ENCODE results near the gene ALDH4A1.
"Not testable (repeated sequence)": the region's sequence is repeated elsewhere in the genome, so short reads cannot be mapped to it uniquely, and the experiment has no call there.

ALDH4A1 gene

GRCh38 chr1:18898567-18898966 lies 3.8 kb downstream of the ALDH4A1 start:
- FAIRE-seq, result no peak

GRCh38 chr1:18895317-18895716 lies 7.0 kb downstream of the ALDH4A1 start:
- FAIRE-seq, result no peak

GRCh38 chr1:18893120-18893519 lies 9.2 kb downstream of the ALDH4A1 start:
- no peak for FAIRE-seq

GRCh38 chr1:18891858-18892257 lies 10.5 kb downstream of the ALDH4A1 start:
- FAIRE-seq, result not testable (repeated sequence)

- FAIRE-seq, result no peak
Measured at GRCh38 chr1:18891426-18891780, 11.0 kb downstream of the ALDH4A1 start.

- no peak for FAIRE-seq
Measured at GRCh38 chr1:18890706-18891425, 11.5 kb downstream of the ALDH4A1 start.

GRCh38 chr1:18886003-18886335 lies 16.4 kb downstream of the ALDH4A1 start:
- FAIRE-seq, result no peak

GRCh38 chr1:18885311-18886002 lies 16.9 kb downstream of the ALDH4A1 start:
- FAIRE-seq, result no peak

GRCh38 chr1:18884727-18885126 lies 17.6 kb downstream of the ALDH4A1 start:
- no peak for FAIRE-seq

- FAIRE-seq, result no peak
Measured at GRCh38 chr1:18884419-18884717, 18.0 kb downstream of the ALDH4A1 start.

GRCh38 chr1:18883636-18884418 lies 18.5 kb downstream of the ALDH4A1 start:
- FAIRE-seq, result no peak

GRCh38 chr1:18883079-18883478 lies 19.3 kb downstream of the ALDH4A1 start:
- FAIRE-seq, result no peak

GRCh38 chr1:18882486-18882885 lies 19.9 kb downstream of the ALDH4A1 start:
- FAIRE-seq, result no peak

GRCh38 chr1:18881642-18882431 lies 20.5 kb downstream of the ALDH4A1 start:
- FAIRE-seq, result no peak

- no peak for FAIRE-seq
Measured at GRCh38 chr1:18881164-18881563, 21.2 kb downstream of the ALDH4A1 start.

- FAIRE-seq, result no peak
Measured at GRCh38 chr1:18880585-18880984, 21.8 kb downstream of the ALDH4A1 start.

- FAIRE-seq, result no peak
Measured at GRCh38 chr1:18879791-18880309, 22.5 kb downstream of the ALDH4A1 start.

GRCh38 chr1:18879215-18879790 lies 23.1 kb downstream of the ALDH4A1 start:
- FAIRE-seq, result no peak

- no peak for FAIRE-seq
Measured at GRCh38 chr1:18878538-18879214, 23.7 kb downstream of the ALDH4A1 start.

- FAIRE-seq, result no peak
Measured at GRCh38 chr1:18877282-18877681, 25.1 kb downstream of the ALDH4A1 start.

GRCh38 chr1:18876210-18876609 lies 26.1 kb downstream of the ALDH4A1 start:
- FAIRE-seq, result no peak

GRCh38 chr1:18875796-18876128 lies 26.6 kb downstream of the ALDH4A1 start:
- no peak for FAIRE-seq
